Adrenal gland (tissue), 12 donors: ENCODE data around the gene LINS1. TPM values are rescaled to one million over a fixed set of nuclear protein-coding genes. Genes with fewer than 3 reads are reported as not detected.
A peak's percentile ranks its signal among the peaks of the same experiment; 100 is the strongest.

Source experiments
- DNase-seq, 7 donors: peaks; one replicate each; pipeline ENCODE4 v3.0.0-alpha.2; 2019 to 2020
- H3K27ac ChIP-seq, 5 donors: fragments of 200-600 bp; sonication (generic) in 4 of 5; 1 replicate in 3 of 5; 2 replicates in 2 of 5; pipeline versions ENCODE4 v1.5.1 to v1.8.0; 2016 to 2020; ENCODE audit warnings: mild to moderate bottlenecking in 1 of 5
- H3K27me3 ChIP-seq: fragments of 200-600 bp; 2 replicates; pipeline ENCODE4 v1.8.0; 2021
- H3K36me3 ChIP-seq, 2 donors: fragments of 200-600 bp; replicated peaks in 1 of 2; 1 replicate in 1 of 2; 2 replicates in 1 of 2; pipeline versions ENCODE4 v1.5.1 to v1.8.0; 2018 to 2022
- H3K4me1 ChIP-seq, 2 donors: fragments of 200-600 bp; replicated peaks in 1 of 2; 1 replicate in 1 of 2; 2 replicates in 1 of 2; pipeline versions ENCODE4 v1.5.1 to v1.8.0; 2018 to 2021
- H3K4me3 ChIP-seq, 4 donors: fragments of 200-600 bp; sonication (generic) in 3 of 4; one replicate each; pipeline ENCODE4 v1.5.1; 2016 to 2018
- H3K9me3 ChIP-seq, 3 donors: fragments of 200-600 bp; sonication (generic) in 1 of 3; replicated peaks in 1 of 3; 1 replicate in 2 of 3; 2 replicates in 1 of 3; pipeline versions ENCODE4 v1.5.1 to v1.8.0; 2016 to 2021
- POLR2A ChIP-seq, 2 donors: fragments of 450-650 bp; IDR thresholded peaks; one replicate each; pipeline ENCODE4 v1.6.1; 2017; ENCODE audit warnings: antibody characterized with exemption in 2 of 2, mild to moderate bottlenecking in 2 of 2, moderate library complexity in 1 of 2
- WGBS, 4 donors: extraction: QIAGEN DNeasy Blood & Tissue Kit in 2 of 4; methylation state at CpG; one replicate each; pipeline versions ENCODE4 v1.1.5 to v1.1.7; 2013 to 2017; 5-methylcytosine and 5-hydroxymethylcytosine counted together
- intact Hi-C, 2 donors: fragments of 100-400 bp; cut with DNase I; formaldehyde crosslinking; loops; one replicate each; pipeline versions ENCODE4 v1.14.1 to v1.15.0; 2022 to 2023
- polyA plus RNA-seq, 3 donors: library from polyadenylated mRNA; stranded (reverse); fragments of 200-250 nt in 2 of 3; fragments of 350-450 nt in 1 of 3; fragmentation: Illumina TruSeq in 1 of 3; extraction: RNeasy Lipid Tissue Mini Kit (QIAGEN cat#74804) in 1 of 3; gene quantifications; one replicate each; pipeline ENCODE4 v1.2.3, GENCODE V29; 2013 to 2014
- total RNA-seq, 9 donors: library from RNA; depleted of rRNA in 4 of 9; stranded (reverse); fragments of >200 nt in 4 of 9; fragments of 120-200 nt in 1 of 9; fragmentation: NEBNext Ultra II Directional in 1 of 9; extraction: Animal tissue kit (Norgen Biotek cat#: 25700) in 1 of 9; gene quantifications; one replicate each; pipeline versions ENCODE4 v1.1.0 to v1.2.4, GENCODE V29; 2013 to 2023
- TF ChIP-seq, protein P1 (sequence below), 6 experiments: fragments of 450-650 bp in 4 of 6; fragments of 200-600 bp in 2 of 6; sonication (generic) in 1 of 6; IDR thresholded peaks; 1 replicate in 5 of 6; 2 replicates in 1 of 6; pipeline versions ENCODE4 v1.5.1 to v1.8.0; 2016 to 2021; ENCODE audit warnings: antibody characterized with exemption in 6 of 6, mild to moderate bottlenecking in 2 of 6, moderate library complexity in 1 of 6
- donor health status: healthy with polysubstance abuse.
- donor health status: Bipolar disorder and iron deficiency.
- donor health status: DM: yes; HTN: yes; CAD: no.
- donor health status: DM: no; HTN: no; CAD: no.
- donor health status: DM: no; HTN: no; CAD: no.
- donor health status: DM: yes; HTN: yes; CAD: no.

Gene LINS1
- total and polyA plus RNA-seq, 12 donors: 7.4 to 23.5 (median 12.2) TPM

DNA sequence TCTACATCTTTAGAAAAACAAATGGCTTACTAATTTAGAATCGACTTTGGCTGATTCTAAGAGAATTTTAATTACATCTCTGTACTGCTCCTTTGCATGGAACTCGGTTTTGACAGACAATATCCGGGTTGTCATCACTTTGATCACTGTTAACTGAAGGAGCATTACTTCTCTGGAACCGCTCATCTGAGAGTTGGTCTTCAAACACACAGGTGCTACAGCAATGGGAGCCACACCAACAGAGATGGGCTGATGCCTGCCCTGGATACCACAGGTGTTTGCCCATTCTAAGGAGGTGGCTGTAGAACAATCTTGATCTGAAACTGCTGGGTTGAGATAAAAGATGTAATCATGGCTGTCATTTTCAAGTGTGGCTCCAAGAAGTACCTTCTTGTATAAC lies 21.6 kb downstream of the LINS1 start:
- Histone ChIP-seq H3K9me3 (no peaks in the 10 kb centered on the region), H3K4me3 (no peak overlapping the region), H3K4me1 (peaks cover 2 to 3% of the 10 kb centered on the region in 2 donors), H3K27ac (no peak overlapping the region), H3K27me3 (no peaks in the 10 kb centered on the region), H3K36me3 (peaks cover 0 to 7% of the 10 kb centered on the region in 2 donors)
- DNase-seq: no peak
- intact Hi-C loops: no loop called here
- TF ChIP-seq POLR2A (IDR thresholded peaks at IDR 0.05): no peak
- TF ChIP-seq, protein P1, sequence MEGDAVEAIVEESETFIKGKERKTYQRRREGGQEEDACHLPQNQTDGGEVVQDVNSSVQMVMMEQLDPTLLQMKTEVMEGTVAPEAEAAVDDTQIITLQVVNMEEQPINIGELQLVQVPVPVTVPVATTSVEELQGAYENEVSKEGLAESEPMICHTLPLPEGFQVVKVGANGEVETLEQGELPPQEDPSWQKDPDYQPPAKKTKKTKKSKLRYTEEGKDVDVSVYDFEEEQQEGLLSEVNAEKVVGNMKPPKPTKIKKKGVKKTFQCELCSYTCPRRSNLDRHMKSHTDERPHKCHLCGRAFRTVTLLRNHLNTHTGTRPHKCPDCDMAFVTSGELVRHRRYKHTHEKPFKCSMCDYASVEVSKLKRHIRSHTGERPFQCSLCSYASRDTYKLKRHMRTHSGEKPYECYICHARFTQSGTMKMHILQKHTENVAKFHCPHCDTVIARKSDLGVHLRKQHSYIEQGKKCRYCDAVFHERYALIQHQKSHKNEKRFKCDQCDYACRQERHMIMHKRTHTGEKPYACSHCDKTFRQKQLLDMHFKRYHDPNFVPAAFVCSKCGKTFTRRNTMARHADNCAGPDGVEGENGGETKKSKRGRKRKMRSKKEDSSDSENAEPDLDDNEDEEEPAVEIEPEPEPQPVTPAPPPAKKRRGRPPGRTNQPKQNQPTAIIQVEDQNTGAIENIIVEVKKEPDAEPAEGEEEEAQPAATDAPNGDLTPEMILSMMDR (IDR thresholded peaks at IDR 0.05): no peak
- WGBS, 4 donors: 89 to 96% (median 92%) methylated on average over 4 of the region's 4 CpGs

DNA sequence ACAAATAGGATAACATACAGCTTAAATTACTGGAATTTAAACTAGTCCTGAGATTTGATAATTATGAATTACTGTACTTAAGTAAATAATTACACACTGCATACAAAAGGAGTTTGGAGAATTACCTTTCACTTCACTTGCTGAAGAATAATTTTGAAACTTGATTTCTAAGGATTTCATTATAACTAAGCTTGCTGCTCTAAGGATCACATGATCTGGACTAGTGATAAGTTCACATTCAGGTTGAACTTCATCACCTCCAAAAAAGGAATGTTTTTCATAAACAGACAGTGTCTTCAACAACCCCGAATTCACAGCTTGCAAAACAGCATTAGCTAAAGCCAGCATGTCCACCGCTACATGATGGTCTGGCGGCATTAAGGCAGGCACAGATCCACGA lies 28.5 kb downstream of the LINS1 start:
- H3K27me3 ChIP-seq: no peaks in the 10 kb centered on the region
- no peak overlapping the region for H3K27ac ChIP-seq
- no peaks in the 10 kb centered on the region for H3K4me1 ChIP-seq
- no peak for DNase-seq
- intact Hi-C loops: loop anchor here in 1 of 2 donors (5.0 kb wide), 1 partner anchor 226 kb away; no protein-coding TSS in a partner anchor
- H3K36me3 ChIP-seq: peaks cover 0 to 14% of the 10 kb centered on the region in 2 donors
- TF ChIP-seq, protein P1 (IDR thresholded peaks at IDR 0.05): no peak
- no peak for TF ChIP-seq POLR2A (IDR thresholded peaks at IDR 0.05)
- WGBS, 4 donors: 91 to 96% (median 95%) methylated on average over 4 of the region's 4 CpGs
- no peaks in the 10 kb centered on the region for H3K9me3 ChIP-seq
- no peak overlapping the region for H3K4me3 ChIP-seq

DNA sequence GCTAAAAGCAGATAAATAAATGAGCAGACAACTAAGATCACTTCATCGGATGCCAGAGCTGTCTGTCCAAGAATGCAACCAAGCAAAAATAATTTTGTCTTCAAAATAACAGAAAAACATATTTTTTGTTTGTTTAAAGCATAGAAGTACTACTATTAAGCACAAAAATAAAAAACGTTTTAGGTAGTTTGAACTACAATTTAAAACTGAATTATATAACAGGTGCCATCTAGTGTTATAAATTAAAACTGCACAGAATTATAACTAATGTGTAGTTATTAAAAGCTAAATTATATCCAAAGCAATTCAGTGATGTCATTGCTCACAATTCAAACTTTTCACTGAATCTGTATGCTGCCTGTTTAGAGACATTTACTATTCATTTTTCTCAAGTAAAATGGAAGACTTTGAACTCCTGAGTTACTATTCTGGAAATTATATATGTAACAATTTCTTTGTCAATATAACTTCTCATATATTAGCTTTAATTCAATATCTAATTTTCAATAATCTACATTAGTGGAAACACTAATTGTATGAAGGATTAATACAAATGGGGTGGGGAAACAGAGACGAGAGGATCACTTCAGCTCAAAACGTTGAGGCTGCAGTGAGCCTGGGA lies 29.5 kb downstream of the LINS1 start:
- peaks cover 0 to 14% of the 10 kb centered on the region in 2 donors for H3K36me3 ChIP-seq

DNA sequence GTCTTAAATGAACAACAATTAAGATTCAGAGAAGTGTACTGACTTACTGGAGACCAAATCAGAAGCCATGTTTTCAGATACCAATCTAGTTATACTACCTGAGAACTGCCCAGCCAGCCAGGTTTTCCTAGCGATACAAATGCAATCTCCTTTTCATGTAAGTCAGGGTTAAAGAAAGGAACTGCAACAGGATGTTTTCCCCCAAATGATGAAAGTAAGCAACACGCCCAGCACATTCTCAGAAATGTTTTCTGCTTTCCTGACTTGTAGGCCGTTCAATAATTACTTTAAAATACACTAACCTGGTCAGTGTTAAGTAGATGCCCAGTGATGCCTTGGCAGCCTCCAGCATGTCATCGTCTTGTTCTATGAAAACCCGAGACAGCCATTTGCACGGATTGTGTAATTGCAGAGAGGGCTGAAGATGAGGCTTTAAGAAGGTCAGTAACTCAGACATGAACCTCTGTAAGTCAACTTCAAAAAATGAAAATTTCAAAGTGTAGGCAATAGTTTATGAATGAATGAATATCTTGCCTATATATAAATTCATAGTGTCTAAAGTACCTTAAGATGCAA lies 30.3 kb downstream of the LINS1 start:
- 82 to 90% (median 84%) methylated on average over 6 of the region's 6 CpGs for WGBS, 4 donors
- no peak for TF ChIP-seq POLR2A (IDR thresholded peaks at IDR 0.05)
- TF ChIP-seq, protein P1 (IDR thresholded peaks at IDR 0.05): no peak
- H3K9me3 ChIP-seq: no peaks in the 10 kb centered on the region
- no peaks in the 10 kb centered on the region for H3K4me1 ChIP-seq
- no peak overlapping the region for H3K4me3 ChIP-seq
- no peak overlapping the region for H3K27ac ChIP-seq
- H3K36me3 ChIP-seq: peaks cover 0 to 14% of the 10 kb centered on the region in 2 donors
- DNase-seq: no peak
- no peaks in the 10 kb centered on the region for H3K27me3 ChIP-seq
- intact Hi-C loops: loop anchor here in 1 of 2 donors (5.0 kb wide), 1 partner anchor 224 kb away; no protein-coding TSS in a partner anchor

More for the DNA sequence above, 29.5 kb downstream of the LINS1 start:
- Histone ChIP-seq H3K4me3 (no peak overlapping the region), H3K9me3 (no peaks in the 10 kb centered on the region), H3K27me3 (no peaks in the 10 kb centered on the region), H3K27ac (no peak overlapping the region), H3K4me1 (no peaks in the 10 kb centered on the region)
- no peak for DNase-seq
- 59 to 67% (median 63%) methylated on average over 4 of the region's 4 CpGs for WGBS, 4 donors
- TF ChIP-seq, protein P1 (IDR thresholded peaks at IDR 0.05): peak; percentile 30 to 66 (median 50)
- no peak for TF ChIP-seq POLR2A (IDR thresholded peaks at IDR 0.05)
- intact Hi-C loops: loop anchor here in 1 of 2 donors (5.0 kb wide), 1 partner anchor 225 kb away; no protein-coding TSS in a partner anchor
